WTC11 (cell line): ENCODE results near the gene CTLA4.

Experiments used
- CTCF ChIP-seq: fragments of 200-600 bp; IDR thresholded peaks from 2 replicates; pipeline ENCODE4 v1.8.0; 2022; ENCODE audit warnings: antibody characterized with exemption
- ETV6 ChIP-seq: sonication (generic); formaldehyde crosslinking; IDR thresholded peaks from 2 replicates; pipeline ENCODE4 v1.8.1; 2022; ENCODE audit warnings: mild to moderate bottlenecking, missing genetic modification reagents
- JUN ChIP-seq: sonication (generic); formaldehyde crosslinking; IDR thresholded peaks from 2 replicates; pipeline ENCODE4 v1.8.0; 2023; ENCODE audit warnings: mild to moderate bottlenecking, missing genetic modification reagents
- MAX ChIP-seq: sonication (generic); formaldehyde crosslinking; IDR thresholded peaks from 2 replicates; pipeline ENCODE4 v1.8.0; 2022; ENCODE audit warnings: mild to moderate bottlenecking, missing genetic modification reagents
- NFYB ChIP-seq: sonication (generic); formaldehyde crosslinking; conservative IDR thresholded peaks from 2 replicates; pipeline ENCODE4 v1.8.0; 2022; ENCODE audit warnings: low read depth, missing genetic modification reagents
- NR2C2 ChIP-seq: sonication (generic); formaldehyde crosslinking; IDR thresholded peaks from 2 replicates; pipeline ENCODE4 v1.8.0; 2022; ENCODE audit warnings: mild to moderate bottlenecking, missing genetic modification reagents
- SOX15 ChIP-seq: fragments of 250-450 bp; sonication (Bioruptor Pico); IDR thresholded peaks from 2 replicates; pipeline ENCODE4 v1.9.0; 2021; ENCODE audit warnings: mild to moderate bottlenecking

- TF ChIP-seq ETV6 (CRISPR knock-in tag) (no peak), CTCF (no peak), SOX15 (CRISPR knock-in tag) (no peak), MAX (CRISPR knock-in tag) (no peak), NFYB (CRISPR knock-in tag) (no peak), JUN (CRISPR knock-in tag) (no peak), NR2C2 (no peak)
Measured at GRCh38 chr2:203859030-203859789, 8.4 kb upstream of the CTLA4 start.
